ENCODE measurements around the gene CD58.

The CD58 gene

DNA sequence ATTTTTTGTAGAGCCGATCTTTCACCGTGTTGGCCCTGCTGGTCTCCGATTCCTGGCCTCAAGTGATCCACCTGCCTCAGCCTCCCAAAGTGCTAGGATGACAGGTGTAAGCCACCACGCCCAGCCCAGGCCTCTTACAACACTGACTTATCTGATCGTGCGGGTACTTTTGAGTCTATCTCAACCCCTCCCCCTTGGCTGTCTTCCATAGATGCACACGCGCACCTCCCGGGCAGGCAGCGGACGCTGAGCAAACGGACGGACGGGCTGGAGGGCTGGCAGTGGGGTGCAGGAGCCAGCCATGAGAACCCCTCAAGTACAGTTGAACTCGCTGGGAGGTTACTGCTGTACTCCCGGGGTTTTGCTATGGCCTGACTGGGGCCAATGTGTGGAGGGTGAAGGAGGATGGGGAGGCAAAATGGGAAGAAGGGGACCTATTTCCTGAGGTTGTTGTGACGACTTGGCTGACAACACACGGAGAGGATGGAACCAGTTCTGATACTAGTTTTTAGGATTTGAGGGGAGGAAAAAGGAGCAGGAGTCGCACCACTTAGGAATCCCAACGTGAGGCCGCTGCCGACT, 959 bp downstream of the CD58 start:
- H3K36me3 ChIP-seq (ENCODE audit: control insufficient read depth in 4 of 4, insufficient read depth in 4 of 4, low read length in 3 of 4) = no peaks in the 10 kb centered on the region
- POLR2A ChIA-PET = interaction anchor here (1.0 kb wide), 1 partner anchor 65 kb away, joined by 6 read pairs; no protein-coding TSS in a partner anchor
- peak overlapping the region; percentile 77 to 98 (median 89) for H3K4me3 ChIP-seq (ENCODE audit: control insufficient read depth in 1 of 7, extremely low read depth in 1 of 7, insufficient read depth in 4 of 7, low read depth in 2 of 7, low read length in 6 of 7)
- peak overlapping the region in 1 of 2 experiments; percentile 69 for H3K27ac ChIP-seq (ENCODE audit: insufficient read depth in 1 of 2, low read depth in 1 of 2, low read length in 2 of 2, poor library complexity in 1 of 2, severe bottlenecking in 2 of 2)
- CTCF ChIA-PET = interaction anchor here (0.8 to 2.5 kb wide), 10 partner anchors 10 to 441 kb away, joined by 3 to 7 read pairs (median 5); no protein-coding TSS in a partner anchor
- peaks cover 0 to 41% (median 33%) of the 10 kb centered on the region in 4 experiments for H3K4me1 ChIP-seq (ENCODE audit: control extremely low read depth in 1 of 4, control insufficient read depth in 4 of 4, insufficient read depth in 4 of 4, low read length in 3 of 4)
- H3K27me3 ChIP-seq (replicated peaks in 2 of 5; ENCODE audit: control insufficient read depth in 4 of 5, insufficient read depth in 5 of 5, low read length in 4 of 5) = no peaks in the 10 kb centered on the region
- peak; percentile 50 to 77 (median 75) for DNase-seq
- H3K9me3 ChIP-seq (ENCODE audit: control extremely low read depth in 1 of 5, control insufficient read depth in 4 of 5, insufficient read depth in 2 of 5, low read depth in 1 of 5, low read length in 4 of 5) = peaks cover 0 to under 1% (median 0%) of the 10 kb centered on the region in 5 experiments
- WGBS (ENCODE audit: insufficient coverage) = 25% methylated on average over 14 of the region's 22 CpGs

DNA sequence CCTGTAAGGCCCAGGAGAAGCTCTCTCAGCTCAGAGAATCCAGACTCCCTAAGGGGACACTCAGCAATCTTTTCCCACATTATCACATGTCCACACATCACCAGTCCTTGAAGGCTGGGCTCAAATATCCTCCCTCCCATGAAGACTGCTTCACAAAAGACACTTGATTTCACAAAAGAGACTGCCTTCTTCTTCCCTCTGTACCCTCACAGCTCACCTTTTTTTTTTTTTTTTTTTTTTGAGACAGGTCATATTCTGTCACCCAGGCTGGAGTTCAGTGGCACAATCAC, 1.5 kb downstream of the CD58 start:
- Histone ChIP-seq H3K36me3 (ENCODE audit: control insufficient read depth in 4 of 4, insufficient read depth in 4 of 4, low read length in 3 of 4) (peaks cover 0 to 2% (median 0%) of the 10 kb centered on the region in 4 experiments), H3K27ac (ENCODE audit: insufficient read depth in 1 of 2, low read depth in 1 of 2, low read length in 2 of 2, poor library complexity in 1 of 2, severe bottlenecking in 2 of 2) (no peak overlapping the region), H3K27me3 (replicated peaks in 2 of 5; ENCODE audit: control insufficient read depth in 4 of 5, insufficient read depth in 5 of 5, low read length in 4 of 5) (no peaks in the 10 kb centered on the region), H3K9me3 (ENCODE audit: control extremely low read depth in 1 of 5, control insufficient read depth in 4 of 5, insufficient read depth in 2 of 5, low read depth in 1 of 5, low read length in 4 of 5) (peaks cover 0 to 5% (median 0%) of the 10 kb centered on the region in 5 experiments), H3K4me1 (ENCODE audit: control extremely low read depth in 1 of 4, control insufficient read depth in 4 of 4, insufficient read depth in 4 of 4, low read length in 3 of 4) (peaks cover 0 to 41% (median 33%) of the 10 kb centered on the region in 4 experiments), H3K4me3 (ENCODE audit: control insufficient read depth in 1 of 7, extremely low read depth in 1 of 7, insufficient read depth in 4 of 7, low read depth in 2 of 7, low read length in 6 of 7) (peak overlapping the region in 6 of 7 experiments; percentile 19 to 91 (median 84))
- ChIA-PET CTCF (interaction anchor here (0.8 to 2.5 kb wide), 14 partner anchors 9 to 441 kb away, joined by 3 to 7 read pairs (median 5); no protein-coding TSS in a partner anchor), POLR2A (no interaction called here)
- no peak for DNase-seq

DNA sequence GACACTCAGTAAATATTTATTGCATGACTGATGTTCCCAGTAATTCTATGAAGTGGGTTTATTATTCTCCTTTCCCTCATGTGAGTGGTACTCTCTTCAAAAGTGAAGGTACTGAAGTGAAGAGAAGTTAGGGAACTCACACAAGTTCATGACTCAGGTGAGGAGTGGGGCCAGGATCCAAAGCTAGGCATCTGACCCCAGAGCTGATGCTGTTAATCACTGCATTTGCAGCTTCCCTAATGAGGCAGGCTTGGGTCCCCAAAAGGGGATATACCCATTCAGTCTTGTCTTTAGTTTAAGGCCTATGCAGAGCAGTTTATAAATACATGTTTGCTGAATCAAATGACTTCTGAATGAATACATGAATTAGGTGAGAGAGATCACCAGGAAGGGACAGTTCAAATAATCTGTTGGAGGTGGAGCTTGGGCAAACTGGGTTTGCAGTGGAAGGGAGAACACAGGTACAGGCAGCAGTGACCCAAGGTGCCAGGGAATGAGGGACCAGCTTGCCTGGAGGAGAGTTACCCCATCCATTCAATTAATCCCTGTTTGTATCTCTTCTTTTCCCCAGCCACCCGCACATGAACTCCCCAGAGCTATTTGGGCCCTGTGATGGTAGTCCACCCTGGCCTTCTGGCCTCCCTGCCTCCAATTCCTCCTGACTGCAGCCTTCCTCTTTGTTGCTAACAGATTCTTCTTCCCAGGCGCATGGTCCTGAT, 2.0 kb downstream of the CD58 start:
- CTCF ChIA-PET = interaction anchor here (0.8 to 2.5 kb wide), 14 partner anchors 9 to 442 kb away, joined by 3 to 7 read pairs (median 5); no protein-coding TSS in a partner anchor
- H3K36me3 ChIP-seq (ENCODE audit: control insufficient read depth in 4 of 4, insufficient read depth in 4 of 4, low read length in 3 of 4) = peaks cover 0 to 2% (median 0%) of the 10 kb centered on the region in 4 experiments
- H3K4me1 ChIP-seq (ENCODE audit: control extremely low read depth in 1 of 4, control insufficient read depth in 4 of 4, insufficient read depth in 4 of 4, low read length in 3 of 4) = peaks cover 0 to 41% (median 31%) of the 10 kb centered on the region in 4 experiments
- no peak overlapping the region for H3K27ac ChIP-seq (ENCODE audit: insufficient read depth in 1 of 2, low read depth in 1 of 2, low read length in 2 of 2, poor library complexity in 1 of 2, severe bottlenecking in 2 of 2)
- H3K9me3 ChIP-seq (ENCODE audit: control extremely low read depth in 1 of 5, control insufficient read depth in 4 of 5, insufficient read depth in 2 of 5, low read depth in 1 of 5, low read length in 4 of 5) = peaks cover 0 to 5% (median 0%) of the 10 kb centered on the region in 5 experiments
- WGBS (ENCODE audit: insufficient coverage) = 100% methylated on average over 2 of the region's 2 CpGs
- DNase-seq = no peak
- peak overlapping the region in 2 of 7 experiments; percentile 19 to 90 for H3K4me3 ChIP-seq (ENCODE audit: control insufficient read depth in 1 of 7, extremely low read depth in 1 of 7, insufficient read depth in 4 of 7, low read depth in 2 of 7, low read length in 6 of 7)
- POLR2A ChIA-PET = no interaction called here
- H3K27me3 ChIP-seq (replicated peaks in 2 of 5; ENCODE audit: control insufficient read depth in 4 of 5, insufficient read depth in 5 of 5, low read length in 4 of 5) = no peaks in the 10 kb centered on the region

DNA sequence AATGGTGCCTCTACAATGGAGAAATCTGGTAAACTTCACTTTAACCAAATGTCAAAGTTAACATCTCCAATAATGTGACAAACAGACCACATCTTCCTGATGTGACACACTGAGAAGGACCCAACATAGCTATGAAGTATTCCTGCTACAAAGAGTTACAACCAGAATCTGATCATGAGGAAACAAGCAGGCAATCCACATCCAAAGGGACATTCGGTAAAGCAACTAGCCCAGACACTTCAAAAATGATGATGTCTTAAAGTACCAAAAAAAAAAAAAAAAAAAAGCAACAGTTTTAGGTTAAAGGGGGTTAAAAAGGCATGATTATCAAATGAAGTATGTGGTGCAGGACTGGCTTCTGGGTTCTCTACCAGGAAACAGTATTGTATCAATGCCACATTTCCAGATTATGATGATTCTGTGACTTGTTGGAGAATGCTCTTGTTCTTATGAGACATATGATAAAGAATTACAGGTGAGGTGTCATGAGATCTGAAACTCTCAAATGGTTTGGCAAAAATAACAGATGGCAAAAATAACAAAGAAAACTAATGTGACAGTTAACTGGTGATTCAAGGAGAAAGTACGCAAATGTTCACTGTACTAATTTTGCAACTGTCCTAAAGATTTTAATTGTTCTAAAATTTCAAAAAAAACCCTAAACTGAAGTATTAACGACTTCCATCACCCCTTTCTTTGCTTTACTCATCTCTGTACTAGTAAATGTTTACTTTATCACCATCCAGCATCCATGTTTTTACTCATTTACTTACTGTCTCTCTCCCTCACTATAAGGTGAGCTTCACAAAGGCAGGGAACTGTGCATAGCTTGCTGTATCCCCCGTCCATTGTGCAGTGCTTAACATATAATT, 2.8 kb downstream of the CD58 start:
- H3K27ac ChIP-seq (ENCODE audit: insufficient read depth in 1 of 2, low read depth in 1 of 2, low read length in 2 of 2, poor library complexity in 1 of 2, severe bottlenecking in 2 of 2) = no peak overlapping the region
- POLR2A ChIA-PET = no interaction called here
- H3K4me1 ChIP-seq (ENCODE audit: control extremely low read depth in 1 of 4, control insufficient read depth in 4 of 4, insufficient read depth in 4 of 4, low read length in 3 of 4) = peaks cover 0 to 41% (median 28%) of the 10 kb centered on the region in 4 experiments
- CTCF ChIA-PET = interaction anchor here (1.1 to 2.1 kb wide), 5 partner anchors 9 to 69 kb away, joined by 5 to 7 read pairs (median 6); no protein-coding TSS in a partner anchor
- H3K36me3 ChIP-seq (ENCODE audit: control insufficient read depth in 4 of 4, insufficient read depth in 4 of 4, low read length in 3 of 4) = peaks cover 0 to 5% (median under 1%) of the 10 kb centered on the region in 4 experiments
- H3K9me3 ChIP-seq (ENCODE audit: control extremely low read depth in 1 of 5, control insufficient read depth in 4 of 5, insufficient read depth in 2 of 5, low read depth in 1 of 5, low read length in 4 of 5) = peaks cover 0 to 10% (median 5%) of the 10 kb centered on the region in 5 experiments
- no peak overlapping the region for H3K4me3 ChIP-seq (ENCODE audit: control insufficient read depth in 1 of 7, extremely low read depth in 1 of 7, insufficient read depth in 4 of 7, low read depth in 2 of 7, low read length in 6 of 7)
- WGBS (ENCODE audit: insufficient coverage) = 90% methylated on average over 2 of the region's 4 CpGs
- no peaks in the 10 kb centered on the region for H3K27me3 ChIP-seq (replicated peaks in 2 of 5; ENCODE audit: control insufficient read depth in 4 of 5, insufficient read depth in 5 of 5, low read length in 4 of 5)
- no peak for DNase-seq

DNA sequence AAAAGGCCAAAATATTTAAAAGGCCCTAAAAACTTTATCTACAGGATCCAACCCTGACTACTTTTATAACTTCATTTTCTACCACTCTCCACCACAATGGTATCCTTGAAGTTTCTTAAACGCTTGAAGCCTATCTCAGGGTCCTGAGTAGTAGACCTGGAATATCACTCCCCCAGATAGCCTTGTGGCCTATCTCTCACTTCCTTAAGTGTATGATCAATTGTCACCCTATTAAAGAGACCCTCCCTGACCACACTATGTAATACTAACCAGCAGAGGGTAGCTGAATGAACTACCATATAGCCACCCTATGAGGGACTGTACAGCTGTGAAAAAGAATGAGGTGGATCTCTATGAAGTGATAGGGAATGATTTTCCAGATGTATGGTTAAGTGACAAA, 5.6 kb downstream of the CD58 start:
- POLR2A ChIA-PET = no interaction called here
- Histone ChIP-seq H3K4me1 (ENCODE audit: control extremely low read depth in 1 of 4, control insufficient read depth in 4 of 4, insufficient read depth in 4 of 4, low read length in 3 of 4) (peaks cover 2 to 40% (median 22%) of the 10 kb centered on the region in 4 experiments), H3K36me3 (ENCODE audit: control insufficient read depth in 4 of 4, insufficient read depth in 4 of 4, low read length in 3 of 4) (peaks cover 0 to 7% (median under 1%) of the 10 kb centered on the region in 4 experiments), H3K27me3 (replicated peaks in 2 of 5; ENCODE audit: control insufficient read depth in 4 of 5, insufficient read depth in 5 of 5, low read length in 4 of 5) (no peaks in the 10 kb centered on the region), H3K9me3 (ENCODE audit: control extremely low read depth in 1 of 5, control insufficient read depth in 4 of 5, insufficient read depth in 2 of 5, low read depth in 1 of 5, low read length in 4 of 5) (peaks cover 0 to 11% (median 6%) of the 10 kb centered on the region in 5 experiments), H3K27ac (ENCODE audit: insufficient read depth in 1 of 2, low read depth in 1 of 2, low read length in 2 of 2, poor library complexity in 1 of 2, severe bottlenecking in 2 of 2) (no peak overlapping the region), H3K4me3 (ENCODE audit: control insufficient read depth in 1 of 7, extremely low read depth in 1 of 7, insufficient read depth in 4 of 7, low read depth in 2 of 7, low read length in 6 of 7) (no peak overlapping the region)
- DNase-seq = no peak
- CTCF ChIA-PET = interaction anchor here (1.2 kb wide), 1 partner anchor 10 kb away, joined by 3 read pairs; no protein-coding TSS in a partner anchor
- 100% methylated on average over 1 of the region's 1 CpG for WGBS (ENCODE audit: insufficient coverage)

DNA sequence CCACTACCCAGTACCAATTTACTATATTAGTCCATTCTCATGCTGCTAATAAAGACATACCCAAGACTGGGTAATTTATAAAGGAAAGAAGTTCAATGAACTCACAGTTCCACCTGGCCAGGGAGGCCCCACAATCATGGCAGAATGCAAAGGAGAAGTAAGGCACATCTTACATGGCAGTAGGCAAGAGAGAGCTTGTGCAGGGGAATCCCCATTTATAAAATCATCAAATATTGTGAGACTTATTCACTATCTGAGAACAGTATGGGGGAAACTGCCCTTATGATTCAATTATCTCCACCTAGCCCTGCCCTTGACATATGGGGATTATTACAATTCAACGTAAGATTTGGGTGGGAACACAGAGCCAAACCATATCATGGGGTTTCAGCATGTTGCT, 6.4 kb downstream of the CD58 start:
- ChIA-PET CTCF (no interaction called here), POLR2A (no interaction called here)
- peaks cover 2 to 37% (median 16%) of the 10 kb centered on the region in 4 experiments for H3K4me1 ChIP-seq (ENCODE audit: control extremely low read depth in 1 of 4, control insufficient read depth in 4 of 4, insufficient read depth in 4 of 4, low read length in 3 of 4)
- peaks cover 0 to 11% (median 6%) of the 10 kb centered on the region in 5 experiments for H3K9me3 ChIP-seq (ENCODE audit: control extremely low read depth in 1 of 5, control insufficient read depth in 4 of 5, insufficient read depth in 2 of 5, low read depth in 1 of 5, low read length in 4 of 5)
- 100% methylated on average over 1 of the region's 1 CpG for WGBS (ENCODE audit: insufficient coverage)
- H3K4me3 ChIP-seq (ENCODE audit: control insufficient read depth in 1 of 7, extremely low read depth in 1 of 7, insufficient read depth in 4 of 7, low read depth in 2 of 7, low read length in 6 of 7) = no peak overlapping the region
- peaks cover 0 to 7% (median under 1%) of the 10 kb centered on the region in 4 experiments for H3K36me3 ChIP-seq (ENCODE audit: control insufficient read depth in 4 of 4, insufficient read depth in 4 of 4, low read length in 3 of 4)
- H3K27me3 ChIP-seq (replicated peaks in 2 of 5; ENCODE audit: control insufficient read depth in 4 of 5, insufficient read depth in 5 of 5, low read length in 4 of 5) = no peaks in the 10 kb centered on the region
- peak in 1 of 3 donors; percentile 33 for DNase-seq
- no peak overlapping the region for H3K27ac ChIP-seq (ENCODE audit: insufficient read depth in 1 of 2, low read depth in 1 of 2, low read length in 2 of 2, poor library complexity in 1 of 2, severe bottlenecking in 2 of 2)

All from common myeloid progenitor, CD34-positive (primary cell).